ENCODE measurements around the gene LMO2.

Gene LMO2

GRCh38 chr11:33907421-33907820, 15.5 kb upstream of the LMO2 start:
- H3K4me3 ChIP-seq (ENCODE audit: low read length), result no peak overlapping the region
- no peak for TF ChIP-seq ZNF274 (IDR thresholded peaks at IDR 0.05; ENCODE audit: low read depth, low read length)

DNA sequence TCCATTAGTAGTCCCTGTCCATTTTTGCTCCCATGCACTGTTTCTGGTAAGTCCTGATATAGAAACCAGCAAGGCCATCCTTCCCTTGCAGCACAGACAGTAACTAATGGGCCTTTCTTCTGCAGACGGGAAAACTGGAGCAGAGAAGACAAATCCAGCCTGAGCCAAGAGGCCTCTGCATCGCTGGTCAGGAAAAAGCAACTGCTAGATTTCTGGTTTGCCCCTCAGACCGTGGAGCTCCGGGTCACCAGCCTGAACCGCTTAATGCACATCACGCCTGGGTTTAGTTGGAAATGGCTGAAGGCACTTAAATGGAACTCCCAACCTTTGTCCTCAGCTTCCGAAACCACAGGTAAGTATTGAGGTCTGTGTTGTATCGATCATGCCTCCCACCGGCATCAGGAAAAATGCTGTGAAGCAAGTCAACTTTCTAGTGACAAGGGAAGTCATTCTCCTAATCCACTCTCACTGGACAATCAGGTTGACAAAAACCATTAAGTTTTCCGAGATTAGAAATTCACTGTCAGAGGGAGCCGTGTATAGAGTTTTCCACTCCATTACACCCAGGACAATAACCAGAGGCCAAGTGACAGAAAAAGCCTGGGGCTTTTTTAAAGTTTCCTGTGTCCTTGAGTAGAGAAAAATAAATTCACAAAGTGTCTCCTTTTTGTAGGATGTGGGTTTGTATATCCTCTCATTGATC, 14.8 kb upstream of the LMO2 start:
- TF ChIP-seq ZNF274 (IDR thresholded peaks at IDR 0.05; ENCODE audit: low read depth, low read length), result no peak
- H3K4me3 ChIP-seq (ENCODE audit: low read length), result no peak overlapping the region

GRCh38 chr11:33904102-33904501, 12.2 kb upstream of the LMO2 start:
- no peak for TF ChIP-seq ZNF274 (IDR thresholded peaks at IDR 0.05; ENCODE audit: low read depth, low read length)
- no peak overlapping the region for H3K4me3 ChIP-seq (ENCODE audit: low read length)

DNA sequence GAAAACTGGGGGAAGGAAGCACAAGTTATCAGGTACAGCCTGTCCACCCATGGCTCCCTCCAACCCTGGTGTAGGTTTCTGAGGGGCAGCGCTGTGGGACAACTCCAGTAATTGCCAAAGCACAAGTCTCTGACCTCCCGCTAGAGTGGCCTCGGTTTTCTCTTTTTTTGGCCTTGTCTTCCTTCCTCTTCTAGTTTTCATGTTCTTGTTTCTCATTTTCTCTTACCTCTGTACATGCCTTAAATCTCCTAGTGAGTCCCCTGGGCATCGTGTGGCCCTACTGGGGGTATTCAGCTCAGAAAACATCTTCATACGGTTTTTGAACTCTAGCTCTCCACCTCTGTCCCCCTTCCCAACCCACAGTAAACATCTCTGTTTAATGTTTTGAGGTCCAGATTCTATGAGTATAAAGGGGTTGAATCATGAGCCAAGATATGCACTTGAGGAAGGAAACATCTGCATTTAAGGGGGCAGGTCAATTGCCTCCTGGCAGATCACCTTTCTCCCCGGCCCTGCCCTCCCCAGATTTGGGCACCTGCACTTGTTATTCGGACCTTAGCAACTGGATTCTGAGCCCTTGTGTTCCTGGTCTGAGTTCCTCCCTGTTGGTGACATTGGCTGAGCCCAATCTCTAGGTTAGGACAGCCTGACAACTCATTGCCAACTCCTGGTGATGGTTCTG, 8.4 kb upstream of the LMO2 start:
- TF ChIP-seq ZNF274 (IDR thresholded peaks at IDR 0.05; ENCODE audit: low read depth, low read length), result no peak
- H3K4me3 ChIP-seq (ENCODE audit: low read length), result no peak overlapping the region

GRCh38 chr11:33899400-33900037, 7.6 kb upstream of the LMO2 start:
- H3K4me3 ChIP-seq (ENCODE audit: low read length), result no peak overlapping the region

GRCh38 chr11:33898957-33899356, 7.1 kb upstream of the LMO2 start:
- TF ChIP-seq ZNF274 (IDR thresholded peaks at IDR 0.05; ENCODE audit: low read depth, low read length), result no peak
- H3K4me3 ChIP-seq (ENCODE audit: low read length), result no peak overlapping the region

More at GRCh38 chr11:33899400-33900037, 7.6 kb upstream of the LMO2 start:
- no peak for TF ChIP-seq ZNF274 (IDR thresholded peaks at IDR 0.05; ENCODE audit: low read depth, low read length)

GRCh38 chr11:33897761-33898375, 6.0 kb upstream of the LMO2 start:
- TF ChIP-seq ZNF274 (IDR thresholded peaks at IDR 0.05; ENCODE audit: low read depth, low read length), result no peak
- no peak overlapping the region for H3K4me3 ChIP-seq (ENCODE audit: low read length)

- no peak for TF ChIP-seq ZNF274 (IDR thresholded peaks at IDR 0.05; ENCODE audit: low read depth, low read length)
Observed at GRCh38 chr11:33896911-33897310, 5.0 kb upstream of the LMO2 start.

GRCh38 chr11:33895752-33896137, 3.9 kb upstream of the LMO2 start:
- TF ChIP-seq ZNF274 (IDR thresholded peaks at IDR 0.05; ENCODE audit: low read depth, low read length), result no peak
- no peak overlapping the region for H3K4me3 ChIP-seq (ENCODE audit: low read length)

More at GRCh38 chr11:33896911-33897310, 5.0 kb upstream of the LMO2 start:
- H3K4me3 ChIP-seq (ENCODE audit: low read length), result no peak overlapping the region

- H3K4me3 ChIP-seq (ENCODE audit: low read length), result peak overlapping the region; percentile 52; the same call in 1 of the 2 replicates
- no peak for TF ChIP-seq ZNF274 (IDR thresholded peaks at IDR 0.05; ENCODE audit: low read depth, low read length)
Observed at GRCh38 chr11:33894398-33894746, 2.5 kb upstream of the LMO2 start.

- H3K4me3 ChIP-seq (ENCODE audit: low read length), result peak overlapping the region; percentile 52; the same call in 1 of the 2 replicates
- TF ChIP-seq ZNF274 (IDR thresholded peaks at IDR 0.05; ENCODE audit: low read depth, low read length), result no peak
Observed at GRCh38 chr11:33893711-33894397, 2.0 kb upstream of the LMO2 start.

DNA sequence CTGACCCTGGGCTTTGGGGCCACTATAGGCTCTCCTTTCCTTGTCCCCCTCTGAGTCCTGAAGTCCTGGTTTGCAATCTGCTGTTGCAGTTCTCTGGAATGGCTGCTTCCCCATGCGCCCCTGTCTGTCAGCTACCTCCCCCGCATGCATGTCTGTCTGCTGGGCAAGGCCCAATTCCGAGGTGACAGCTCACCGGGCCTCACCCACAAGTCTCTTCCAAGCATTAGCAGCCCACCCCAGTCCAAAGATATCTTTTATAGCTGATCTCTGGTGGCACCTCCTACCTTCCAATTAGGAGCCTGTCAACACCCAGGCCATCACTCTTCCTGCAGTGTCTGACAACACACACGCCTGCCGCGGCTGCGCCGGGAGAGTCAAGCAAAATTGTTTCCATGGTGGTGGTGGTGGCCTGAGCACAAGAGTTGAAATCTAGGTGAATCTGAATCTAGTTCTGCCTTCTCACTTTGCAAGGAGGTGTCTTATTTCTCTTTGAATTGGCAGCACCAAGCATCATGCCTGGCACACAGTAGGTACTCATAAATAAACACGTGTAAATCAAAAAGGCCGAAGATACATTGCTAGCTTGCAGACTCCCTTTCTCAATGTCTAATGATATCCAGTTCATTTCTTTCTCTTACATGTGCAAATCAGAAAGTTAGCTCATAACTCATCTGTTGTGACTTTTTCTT, 1.2 kb upstream of the LMO2 start:
- no peak overlapping the region for H3K4me3 ChIP-seq (ENCODE audit: low read length)
- TF ChIP-seq ZNF274 (IDR thresholded peaks at IDR 0.05; ENCODE audit: low read depth, low read length), result no peak

DNA sequence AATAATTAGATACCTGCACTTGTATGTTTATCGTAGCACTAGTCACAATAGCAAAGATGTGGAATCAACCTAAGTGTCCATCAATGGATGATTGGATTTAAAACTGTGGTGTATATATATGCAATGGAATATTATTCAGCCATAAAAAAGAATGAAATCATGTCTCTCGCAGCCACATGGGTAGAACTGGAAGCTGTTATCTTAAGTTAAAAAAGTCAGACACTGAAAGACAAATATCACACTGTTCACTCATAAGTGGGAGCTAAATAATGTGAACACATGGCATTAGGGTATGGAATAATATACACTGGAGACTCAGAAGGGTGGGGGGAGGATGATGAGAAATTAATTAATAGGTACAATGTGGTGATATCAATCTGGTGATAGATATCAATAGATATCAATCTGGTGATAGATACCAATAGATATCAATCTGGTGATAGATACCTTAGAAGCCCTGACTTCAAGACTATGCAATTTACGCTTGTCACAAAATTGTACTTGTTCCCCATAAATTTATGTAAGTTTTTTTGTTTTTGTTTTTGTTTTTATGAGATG, 2.0 kb downstream of the LMO2 start:
- H3K4me3 ChIP-seq (ENCODE audit: low read length), result no peak overlapping the region
- no peak for TF ChIP-seq ZNF274 (IDR thresholded peaks at IDR 0.05; ENCODE audit: low read depth, low read length)

Data from GM08714 (cell line).